IMR-90 (cell line): ENCODE results near the gene EGFR.

Experiments
- BHLHE40 ChIP-seq: fragments of 150-350 bp; IDR thresholded peaks from 2 replicates; pipeline ENCODE4 v1.6.1; 2016; ENCODE audit warnings: mild to moderate bottlenecking, low read depth, low read length
- CTCF ChIP-seq: conservative IDR thresholded peaks from 2 replicates; pipeline ENCODE4 v1.5.1; 2012; ENCODE audit warnings: mild to moderate bottlenecking, low read depth, low read length, improper control_type of control experiment
- POLR2A ChIP-seq: IDR thresholded peaks from 2 replicates; pipeline ENCODE4 v1.6.1; 2012; ENCODE audit warnings: mild to moderate bottlenecking, low read depth, low read length
- RAD21 ChIP-seq: IDR thresholded peaks from 2 replicates; pipeline ENCODE4 v1.6.1; 2012; ENCODE audit warnings: low read length, improper control_type of control experiment
- SMC3 ChIP-seq: fragments of 150-350 bp; IDR thresholded peaks from 2 replicates; pipeline ENCODE4 v1.6.1; 2016; ENCODE audit warnings: low read depth, mild to moderate bottlenecking, antibody characterized with exemption, low read length, moderate library complexity
- TF ChIP-seq, protein P1 (sequence below): fragments of 150-350 bp; IDR thresholded peaks from 2 replicates; pipeline ENCODE4 v1.6.1; 2017; ENCODE audit warnings: mild to moderate bottlenecking, antibody characterized with exemption, low read length, low read depth
- TF ChIP-seq, protein P2 (sequence below): fragments of 150-350 bp; IDR thresholded peaks from 2 replicates; pipeline ENCODE4 v1.6.1; 2016; ENCODE audit warnings: low read depth, mild to moderate bottlenecking, low read length, moderate library complexity, borderline replicate concordance

GRCh38 chr7:55072251-55072650 lies 53.4 kb downstream of the EGFR start:
- TF ChIP-seq SMC3 (no peak), POLR2A (no peak), RAD21 (no peak), CTCF (no peak), BHLHE40 (no peak)
- TF ChIP-seq, protein P1, sequence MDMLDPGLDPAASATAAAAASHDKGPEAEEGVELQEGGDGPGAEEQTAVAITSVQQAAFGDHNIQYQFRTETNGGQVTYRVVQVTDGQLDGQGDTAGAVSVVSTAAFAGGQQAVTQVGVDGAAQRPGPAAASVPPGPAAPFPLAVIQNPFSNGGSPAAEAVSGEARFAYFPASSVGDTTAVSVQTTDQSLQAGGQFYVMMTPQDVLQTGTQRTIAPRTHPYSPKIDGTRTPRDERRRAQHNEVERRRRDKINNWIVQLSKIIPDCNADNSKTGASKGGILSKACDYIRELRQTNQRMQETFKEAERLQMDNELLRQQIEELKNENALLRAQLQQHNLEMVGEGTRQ = no peak
- TF ChIP-seq, protein P2, sequence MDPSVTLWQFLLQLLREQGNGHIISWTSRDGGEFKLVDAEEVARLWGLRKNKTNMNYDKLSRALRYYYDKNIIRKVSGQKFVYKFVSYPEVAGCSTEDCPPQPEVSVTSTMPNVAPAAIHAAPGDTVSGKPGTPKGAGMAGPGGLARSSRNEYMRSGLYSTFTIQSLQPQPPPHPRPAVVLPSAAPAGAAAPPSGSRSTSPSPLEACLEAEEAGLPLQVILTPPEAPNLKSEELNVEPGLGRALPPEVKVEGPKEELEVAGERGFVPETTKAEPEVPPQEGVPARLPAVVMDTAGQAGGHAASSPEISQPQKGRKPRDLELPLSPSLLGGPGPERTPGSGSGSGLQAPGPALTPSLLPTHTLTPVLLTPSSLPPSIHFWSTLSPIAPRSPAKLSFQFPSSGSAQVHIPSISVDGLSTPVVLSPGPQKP = no peak
